HEK293 (cell line): ENCODE results near the gene KIAA1191.

Source experiments
- BCL11B ChIP-seq: fragments of 450-650 bp; formaldehyde crosslinking; IDR thresholded peaks from 2 replicates; pipeline ENCODE4 v1.5.1; 2016; ENCODE audit warnings: low read depth, missing biosample characterization, missing genetic modification characterization
- BCL6B ChIP-seq: fragments of 450-650 bp; formaldehyde crosslinking; IDR thresholded peaks from 2 replicates; pipeline ENCODE4 v1.5.1; 2017; ENCODE audit warnings: missing biosample characterization, missing genetic modification characterization
- GLI2 ChIP-seq: fragments of 450-650 bp; formaldehyde crosslinking; IDR thresholded peaks from 2 replicates; pipeline ENCODE4; 2017; ENCODE audit warnings: missing biosample characterization, missing genetic modification characterization, low read depth, borderline replicate concordance
- KLF17 ChIP-seq: fragments of 450-650 bp; formaldehyde crosslinking; IDR thresholded peaks from 2 replicates; pipeline ENCODE4 v1.5.1; 2016; ENCODE audit warnings: missing biosample characterization, missing genetic modification characterization
- PRDM2 ChIP-seq: fragments of 450-650 bp; formaldehyde crosslinking; IDR thresholded peaks from 2 replicates; pipeline ENCODE4 v1.5.1; 2016; ENCODE audit warnings: missing biosample characterization, missing genetic modification characterization, borderline replicate concordance
- ZBTB11 ChIP-seq: fragments of 450-650 bp; formaldehyde crosslinking; conservative IDR thresholded peaks from 2 replicates; pipeline ENCODE4 v1.5.1; 2016; ENCODE audit warnings: low read depth, missing biosample characterization, missing genetic modification characterization
- ZBTB8A ChIP-seq: fragments of 450-650 bp; formaldehyde crosslinking; IDR thresholded peaks from 2 replicates; pipeline ENCODE4 v1.5.1; 2016; ENCODE audit warnings: missing biosample characterization, missing genetic modification characterization
- ZIC2 ChIP-seq: fragments of 450-650 bp; formaldehyde crosslinking; IDR thresholded peaks from 2 replicates; pipeline ENCODE4 v1.5.1; 2016; ENCODE audit warnings: missing biosample characterization, missing genetic modification characterization
- ZNF121 ChIP-seq: fragments of 450-650 bp; formaldehyde crosslinking; IDR thresholded peaks from 2 replicates; pipeline ENCODE4 v1.5.1; 2016; ENCODE audit warnings: missing biosample characterization, missing genetic modification characterization
- ZNF138 ChIP-seq: fragments of 450-650 bp; formaldehyde crosslinking; IDR thresholded peaks from 2 replicates; pipeline ENCODE4 v1.5.1; 2016; ENCODE audit warnings: missing biosample characterization, missing genetic modification characterization, borderline replicate concordance
- ZNF18 ChIP-seq: fragments of 450-650 bp; formaldehyde crosslinking; IDR thresholded peaks from 2 replicates; pipeline ENCODE4 v1.5.1; 2016; ENCODE audit warnings: missing biosample characterization, missing genetic modification characterization
- ZNF214 ChIP-seq: fragments of 450-650 bp; formaldehyde crosslinking; IDR thresholded peaks from 2 replicates; pipeline ENCODE4 v1.5.1; 2017; ENCODE audit warnings: missing biosample characterization, mild to moderate bottlenecking, missing genetic modification characterization, borderline replicate concordance
- ZNF266 ChIP-seq: fragments of 450-650 bp; formaldehyde crosslinking; IDR thresholded peaks from 2 replicates; pipeline ENCODE4 v1.5.1; 2016; ENCODE audit warnings: missing biosample characterization, missing genetic modification characterization, low read depth
- ZNF404 ChIP-seq: fragments of 450-650 bp; formaldehyde crosslinking; IDR thresholded peaks from 2 replicates; pipeline ENCODE4 v1.5.1; 2017; ENCODE audit warnings: missing biosample characterization, missing genetic modification characterization
- ZNF423 ChIP-seq: fragments of 450-650 bp; formaldehyde crosslinking; IDR thresholded peaks from 2 replicates; pipeline ENCODE4 v1.5.1; 2016; ENCODE audit warnings: missing biosample characterization, missing genetic modification characterization
- ZNF518A ChIP-seq: fragments of 450-650 bp; formaldehyde crosslinking; conservative IDR thresholded peaks from 2 replicates; pipeline ENCODE4 v1.5.1; 2016; ENCODE audit warnings: low read depth, missing biosample characterization, missing genetic modification characterization
- ZNF560 ChIP-seq: fragments of 450-650 bp; formaldehyde crosslinking; IDR thresholded peaks from 2 replicates; pipeline ENCODE4 v1.5.1; 2017; ENCODE audit warnings: missing biosample characterization, missing genetic modification characterization, borderline replicate concordance
- ZNF561 ChIP-seq: fragments of 450-650 bp; IDR thresholded peaks from 2 replicates; pipeline ENCODE4 v1.5.1; 2018; ENCODE audit warnings: missing biosample characterization, missing genetic modification characterization, borderline replicate concordance
- ZNF843 ChIP-seq: fragments of 450-650 bp; formaldehyde crosslinking; IDR thresholded peaks from 2 replicates; pipeline ENCODE4 v1.5.1; 2016; ENCODE audit warnings: missing biosample characterization, missing genetic modification characterization
- ZSCAN23 ChIP-seq: fragments of 450-650 bp; formaldehyde crosslinking; IDR thresholded peaks from 2 replicates; pipeline ENCODE4 v1.5.1; 2016; ENCODE audit warnings: missing biosample characterization, missing genetic modification characterization

KIAA1191 gene

GRCh38 chr5:176319827-176320554 lies 41.6 kb downstream of the KIAA1191 start (continued):
- peak; percentile 96 for TF ChIP-seq ZNF518A (tag by site-specific recombination)
- TF ChIP-seq ZNF18 (tag by site-specific recombination): no peak
- no peak for TF ChIP-seq BCL11B (tag by site-specific recombination)
- TF ChIP-seq PRDM2: no peak
- peak; percentile 78 for TF ChIP-seq ZBTB8A (tag by site-specific recombination)
- TF ChIP-seq ZNF266: peak; percentile 72
- no peak for TF ChIP-seq ZNF843 (tag by site-specific recombination)
- TF ChIP-seq ZNF121 (tag by site-specific recombination): peak; percentile 53; the same call in 1 of the 2 replicates
- peak; percentile 77; the same call in 1 of the 2 replicates for TF ChIP-seq ZNF404 (tag by site-specific recombination)
- 0 out of 2 replicates have a peak, but pooled peaks have one; percentile 58 for TF ChIP-seq ZNF138 (tag by site-specific recombination)
- no peak for TF ChIP-seq ZNF214 (tag by site-specific recombination)
- TF ChIP-seq ZBTB11 (tag by site-specific recombination): peak; percentile 88
- no peak for TF ChIP-seq KLF17 (tag by site-specific recombination)
- TF ChIP-seq ZSCAN23 (tag by site-specific recombination): no peak
- TF ChIP-seq ZNF423 (tag by site-specific recombination): no peak
- peak; percentile 89 for TF ChIP-seq ZNF560 (tag by site-specific recombination)
- TF ChIP-seq ZIC2: no peak
- TF ChIP-seq ZNF561 (tag by site-specific recombination): no peak
- peak; percentile 49; the same call in 1 of the 2 replicates for TF ChIP-seq GLI2 (tag by site-specific recombination)
- no peak for TF ChIP-seq BCL6B (tag by site-specific recombination)
